HG02571 (cell line): Measurements from ENCODE around the gene NIPAL1.

Source experiments
- ATAC-seq: cut with Tn5 transposase; IDR thresholded peaks from one replicate; pipeline ENCODE4 v1.9.1; 2021; ENCODE audit warnings: mild to moderate bottlenecking, moderate library complexity; ENCODE audit not compliant: unreplicated experiment

NIPAL1 gene

DNA sequence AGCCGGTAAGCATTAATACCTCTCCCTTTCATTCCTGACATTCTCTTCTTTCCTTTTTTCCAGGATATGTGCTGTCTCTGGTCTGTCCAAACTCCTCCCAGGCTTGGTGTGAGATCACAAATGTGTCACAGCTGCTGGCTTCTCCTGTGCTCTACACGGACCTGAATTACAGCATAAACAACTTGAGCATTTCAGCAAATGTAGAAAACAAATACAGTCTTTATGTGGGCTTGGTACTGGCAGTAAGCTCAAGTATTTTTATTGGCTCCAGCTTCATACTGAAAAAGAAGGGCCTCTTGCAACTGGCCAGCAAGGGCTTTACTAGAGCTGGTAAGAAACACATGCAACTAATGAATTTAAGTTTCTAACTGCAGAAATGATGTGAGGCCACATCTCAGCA is 8.4 kb downstream of the NIPAL1 start:
- ATAC-seq: no peak

DNA sequence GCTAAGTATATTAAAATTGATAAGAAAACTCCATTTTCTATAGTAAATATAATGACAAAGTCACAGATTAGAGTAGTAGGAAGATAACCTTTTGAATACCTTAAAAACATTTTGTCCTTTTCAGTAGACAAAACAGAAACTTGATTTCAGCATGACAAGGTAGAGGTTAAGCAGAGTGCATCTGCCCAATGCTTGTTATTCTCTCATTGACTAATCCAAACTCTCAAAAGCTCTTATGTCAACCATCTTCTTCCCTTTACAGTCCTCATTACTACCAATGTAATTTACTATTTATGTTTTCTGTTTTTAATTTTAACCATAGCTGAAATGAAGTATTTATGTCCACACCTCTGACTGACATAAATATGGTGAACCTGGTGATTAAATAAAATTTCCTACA is 11.1 kb downstream of the NIPAL1 start:
- peak; percentile 68 for ATAC-seq

DNA sequence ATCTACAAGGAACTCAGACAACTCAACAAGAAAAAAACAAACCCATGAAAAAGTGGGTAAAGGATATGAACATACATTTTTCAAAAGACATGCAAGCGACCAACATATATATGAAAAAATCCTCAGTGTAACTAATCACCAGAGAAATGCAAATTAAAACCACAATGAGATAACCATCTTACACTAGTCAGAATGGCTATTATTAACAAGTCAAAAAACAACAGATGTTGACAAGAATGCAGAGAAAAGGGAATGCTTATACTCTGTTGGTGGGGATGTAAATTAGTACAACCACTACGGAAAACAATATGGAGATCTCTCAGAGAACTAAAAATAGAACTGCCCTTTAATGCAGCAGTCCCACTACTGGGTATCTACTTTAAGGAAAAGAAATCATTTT is 12.1 kb downstream of the NIPAL1 start:
- peak; percentile 50 for ATAC-seq

DNA sequence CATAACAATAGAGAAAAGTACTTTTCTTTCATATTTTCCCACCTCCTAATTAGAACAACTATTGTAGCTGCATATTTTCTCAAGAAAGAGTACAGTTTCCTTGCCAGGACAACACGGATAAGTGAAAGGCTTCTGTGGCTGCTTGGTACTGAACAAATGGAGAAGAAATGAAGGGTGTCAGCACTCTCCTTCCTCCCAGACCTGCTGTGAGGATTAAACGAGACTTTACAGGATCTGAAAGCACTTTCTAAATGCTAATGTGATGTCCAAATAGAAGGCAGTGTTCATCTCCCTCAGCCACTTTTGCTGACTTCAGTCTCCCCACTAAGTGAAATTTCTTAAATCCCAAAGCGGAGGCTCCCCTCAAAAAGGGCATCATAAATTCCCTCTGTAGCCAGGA is 13.9 kb downstream of the NIPAL1 start:
- ATAC-seq: no peak

DNA sequence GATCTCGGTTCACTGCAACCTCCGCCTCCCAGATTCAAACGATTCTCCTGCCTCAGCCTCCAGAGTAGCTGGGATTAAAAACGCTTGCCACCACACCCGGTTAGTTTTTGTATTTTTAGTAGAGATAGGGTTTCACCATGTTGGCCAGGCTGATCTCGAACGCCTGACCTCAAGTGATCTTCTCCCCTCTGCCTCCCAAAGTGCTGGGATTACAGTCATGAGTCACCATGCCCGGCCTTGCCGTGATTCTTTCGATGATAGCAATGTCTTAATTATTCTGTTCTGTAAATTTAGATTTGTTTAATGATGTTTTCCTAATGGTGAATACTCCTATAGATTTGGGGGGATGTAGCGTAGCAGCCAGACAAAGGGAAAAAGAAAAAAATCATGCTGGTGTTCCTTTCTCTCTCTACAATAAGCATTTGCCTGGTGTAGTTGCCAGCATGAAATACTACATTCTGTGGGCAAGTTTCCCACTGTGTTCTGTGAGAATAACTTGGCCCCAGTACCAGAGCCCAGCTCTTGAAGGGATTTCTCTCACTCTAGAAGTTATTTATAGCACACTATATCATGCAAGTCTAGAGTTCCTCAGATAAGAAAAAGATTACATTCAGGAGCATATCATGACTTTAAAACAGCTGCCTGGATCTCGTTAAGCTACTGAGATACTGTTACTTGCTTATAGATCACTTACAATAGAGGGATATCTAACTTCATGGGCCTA is 15.4 kb downstream of the NIPAL1 start:
- ATAC-seq: no peak

DNA sequence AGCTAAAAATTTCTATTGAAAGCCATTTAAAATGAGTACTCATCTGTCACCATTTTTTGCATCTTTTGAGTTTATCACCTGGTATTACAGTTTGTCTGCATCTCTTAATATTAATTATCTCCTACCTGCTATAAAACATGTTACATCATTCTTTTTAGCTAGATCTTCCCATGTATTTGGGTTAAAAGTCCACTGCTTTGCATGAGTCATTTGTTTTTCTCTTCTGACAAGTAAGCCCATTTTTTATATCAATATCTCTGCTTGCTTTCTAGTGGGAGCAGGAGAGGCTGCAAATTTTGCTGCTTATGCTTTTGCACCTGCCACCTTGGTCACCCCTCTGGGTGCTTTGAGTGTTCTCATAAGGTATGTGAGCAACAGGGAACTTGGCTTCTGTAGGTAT is 16.1 kb downstream of the NIPAL1 start:
- ATAC-seq: no peak

DNA sequence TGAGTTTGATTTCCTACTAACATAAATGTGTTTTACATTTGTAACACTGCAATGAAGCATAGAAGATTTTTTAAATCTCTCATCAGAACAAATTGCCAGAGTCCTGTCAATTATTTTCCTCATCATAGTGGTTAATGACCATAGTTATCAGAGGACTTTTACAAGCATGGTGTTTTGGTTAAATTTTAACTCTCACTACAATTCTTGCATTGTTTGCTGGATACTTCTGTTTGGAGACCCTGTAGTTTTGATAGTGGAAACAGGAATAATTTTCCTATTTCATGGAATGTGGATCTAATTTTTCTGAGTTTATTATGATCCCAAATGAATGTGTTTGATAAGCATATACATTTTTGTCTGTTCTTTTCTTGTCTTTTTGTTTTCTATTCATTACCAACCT is 16.8 kb downstream of the NIPAL1 start:
- ATAC-seq: no peak

DNA sequence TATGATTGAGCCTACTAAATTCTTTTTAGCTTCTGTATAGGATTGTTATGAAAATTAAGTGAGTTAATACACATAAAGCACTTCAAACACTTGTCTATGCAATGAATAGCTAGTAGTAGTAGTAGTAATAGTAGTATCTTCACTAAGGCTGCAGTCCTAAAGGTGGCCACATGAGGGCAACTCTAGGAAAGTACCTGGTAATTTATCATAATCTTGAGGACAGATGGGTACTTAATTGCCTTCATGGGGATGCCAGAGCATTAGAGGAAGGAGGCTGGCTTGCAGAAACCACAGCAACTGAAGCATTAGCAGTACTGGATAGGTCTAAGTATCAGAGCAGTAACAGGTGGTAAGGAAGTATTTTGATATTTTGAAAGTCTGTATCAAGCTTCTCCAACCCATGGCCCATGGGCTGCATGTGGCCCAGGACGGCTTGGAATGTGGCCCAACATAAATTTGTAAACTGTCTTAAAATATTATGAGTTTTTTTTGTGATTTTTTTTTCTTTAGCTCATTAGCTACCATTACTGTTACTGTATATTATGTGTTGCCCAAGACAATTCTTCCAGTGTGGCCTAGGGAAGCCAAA is 17.3 kb downstream of the NIPAL1 start:
- no peak for ATAC-seq

DNA sequence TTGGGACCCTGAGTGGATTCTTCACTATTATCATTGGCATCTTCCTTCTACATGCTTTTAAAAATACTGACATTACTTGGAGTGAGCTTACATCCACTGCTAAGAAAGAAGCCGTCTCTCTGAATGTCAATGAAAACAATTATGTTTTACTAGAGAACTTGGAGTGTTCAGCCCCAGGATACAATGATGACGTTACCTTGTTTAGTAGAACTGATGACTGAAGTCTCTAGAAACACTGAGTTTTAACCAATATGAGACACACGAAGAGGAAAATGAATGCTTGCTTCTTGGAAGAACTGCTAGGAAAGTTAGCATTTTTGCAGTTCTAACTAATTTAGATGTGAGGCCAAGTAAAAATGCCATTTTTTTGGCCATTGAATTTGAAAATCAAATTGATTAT is 19.4 kb downstream of the NIPAL1 start:
- ATAC-seq: no peak

DNA sequence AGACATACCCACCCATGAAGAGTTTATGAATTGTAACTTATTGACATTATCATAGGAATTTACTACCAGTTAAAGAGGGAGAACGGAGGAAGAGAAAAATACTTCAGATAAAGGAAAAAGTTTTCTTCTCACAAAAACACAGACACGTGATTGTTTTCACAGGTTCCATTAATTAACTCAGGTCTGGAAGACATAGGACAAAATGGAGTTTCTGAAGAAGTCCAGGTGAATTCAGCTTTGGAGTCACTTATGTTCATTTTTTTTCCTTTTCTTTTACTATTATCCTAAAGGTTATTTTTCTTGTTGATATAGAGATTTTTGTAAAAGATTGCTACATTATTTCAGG is 20.5 kb downstream of the NIPAL1 start:
- no peak for ATAC-seq

DNA sequence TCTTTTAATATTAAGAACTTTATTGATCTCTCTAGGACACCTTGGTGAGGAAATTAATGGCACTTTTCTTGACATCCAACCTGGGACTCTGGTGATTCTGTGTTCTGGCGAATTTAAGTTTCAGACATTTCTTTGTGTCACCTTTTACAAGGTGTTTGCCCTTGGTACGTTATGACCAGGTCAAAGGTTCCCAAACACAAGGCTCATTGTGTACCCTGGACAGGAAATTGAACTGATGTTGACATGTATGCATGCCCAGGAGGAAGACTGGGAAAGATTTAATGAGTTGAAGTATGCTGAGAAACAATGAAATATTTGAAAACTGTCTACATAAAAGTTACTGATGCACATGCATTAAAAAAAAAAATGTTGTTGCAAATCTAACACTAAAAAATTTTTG is 22.1 kb downstream of the NIPAL1 start:
- no peak for ATAC-seq

DNA sequence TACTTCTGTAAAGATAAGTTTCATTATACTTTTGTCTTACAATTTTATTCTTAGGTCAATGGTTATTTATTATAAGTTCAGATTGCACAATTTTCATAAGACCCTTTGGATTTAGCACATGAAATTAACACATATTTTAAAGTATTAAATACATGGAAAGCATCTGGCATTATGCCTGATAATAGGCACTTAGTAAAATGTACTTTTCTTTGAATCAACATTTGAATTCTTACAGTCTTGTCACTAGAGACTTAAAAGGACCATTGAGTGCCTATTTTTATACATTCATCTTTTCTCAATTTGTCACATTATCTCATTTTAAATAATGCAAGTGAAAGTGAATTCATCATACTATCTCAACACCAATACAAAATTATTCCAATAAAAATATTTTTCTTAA is 23.0 kb downstream of the NIPAL1 start:
- no peak for ATAC-seq

DNA sequence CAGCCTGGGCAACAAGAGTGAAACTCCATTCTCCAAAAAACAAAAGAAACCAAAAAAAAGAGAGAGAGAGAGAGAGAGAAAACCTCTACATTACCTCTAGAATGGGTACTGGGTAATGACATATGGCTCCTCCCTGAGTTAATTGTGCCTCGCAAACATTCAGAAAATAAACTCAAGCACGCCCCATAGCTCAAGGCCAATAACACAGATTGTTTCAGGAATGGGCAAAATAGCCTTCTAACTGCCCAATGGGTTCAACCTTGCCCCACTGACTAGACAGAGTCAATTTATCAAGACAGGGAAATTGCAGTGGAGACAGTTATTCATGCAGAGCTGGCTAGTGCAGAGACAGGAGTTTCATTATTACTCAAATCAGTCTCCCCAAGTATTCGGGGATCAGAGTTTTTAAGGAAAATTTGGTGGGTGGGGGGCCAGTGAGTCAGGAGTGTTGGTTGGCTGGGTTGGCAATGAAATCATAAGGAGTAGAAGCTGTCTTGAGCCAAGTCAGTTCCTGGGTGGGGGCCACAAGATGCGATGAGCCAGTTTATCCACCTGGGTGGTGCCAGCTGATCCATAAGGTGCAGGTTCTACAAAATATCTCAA is 25.1 kb downstream of the NIPAL1 start:
- ATAC-seq: no peak

DNA sequence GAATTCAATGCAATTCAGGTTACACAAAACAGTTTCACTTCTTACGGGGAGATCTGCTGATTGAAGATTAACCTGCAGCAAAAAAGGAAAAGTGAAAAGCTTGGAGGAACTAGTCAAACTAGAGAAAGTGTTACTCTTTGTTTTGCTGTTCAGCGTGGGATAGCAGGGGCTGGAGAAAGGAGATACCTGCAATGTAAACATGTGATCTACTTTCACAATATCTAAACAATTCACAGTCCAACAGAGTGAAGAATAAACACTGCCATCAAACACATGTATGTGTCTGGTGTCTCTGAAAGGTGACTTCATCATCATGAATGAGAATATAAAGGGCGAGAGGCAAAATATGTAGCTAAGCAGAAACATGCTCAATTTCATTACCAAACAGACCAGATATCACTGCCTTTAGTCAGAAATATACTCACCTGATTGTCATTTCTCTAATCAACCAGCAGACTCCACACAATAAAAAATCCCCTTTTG is 26.4 kb downstream of the NIPAL1 start:
- ATAC-seq: no peak

DNA sequence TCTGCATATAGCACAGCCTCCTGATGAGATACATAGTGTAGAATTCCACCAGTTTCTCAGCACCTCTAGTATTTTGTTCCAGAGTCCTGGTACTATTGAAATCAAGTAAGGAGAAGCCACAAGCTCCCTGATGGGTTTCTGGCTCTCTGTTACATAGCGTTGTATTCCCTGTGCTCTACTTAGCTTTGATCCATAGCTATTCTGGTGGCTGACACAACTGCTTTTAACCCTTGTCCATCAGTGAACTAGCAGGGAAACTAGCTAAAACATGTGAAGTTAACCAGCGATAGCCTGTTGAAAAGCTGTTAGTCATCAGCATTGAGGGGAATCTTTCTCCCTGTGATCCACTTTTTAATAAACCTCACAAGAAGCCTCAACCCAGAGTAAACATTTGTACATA is 26.9 kb downstream of the NIPAL1 start:
- ATAC-seq: no peak

DNA sequence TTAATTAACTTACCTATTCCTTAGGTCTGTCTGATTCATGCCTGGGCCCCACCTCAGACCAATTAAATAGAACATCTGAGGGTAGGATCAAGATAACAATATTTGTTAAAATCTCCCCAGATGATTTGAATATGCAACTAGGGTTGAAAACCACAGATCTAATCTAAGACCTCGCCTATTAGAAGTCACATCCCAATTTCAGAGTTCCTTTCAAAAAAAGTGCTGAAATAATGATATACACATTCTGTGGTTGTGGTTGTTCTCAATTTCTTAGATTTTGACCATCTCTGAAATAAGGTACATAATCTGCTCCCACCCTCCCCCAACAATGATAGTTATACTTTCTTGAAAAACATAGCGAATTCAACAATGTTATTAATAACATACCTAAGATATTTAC is 27.7 kb downstream of the NIPAL1 start:
- ATAC-seq: no peak

DNA sequence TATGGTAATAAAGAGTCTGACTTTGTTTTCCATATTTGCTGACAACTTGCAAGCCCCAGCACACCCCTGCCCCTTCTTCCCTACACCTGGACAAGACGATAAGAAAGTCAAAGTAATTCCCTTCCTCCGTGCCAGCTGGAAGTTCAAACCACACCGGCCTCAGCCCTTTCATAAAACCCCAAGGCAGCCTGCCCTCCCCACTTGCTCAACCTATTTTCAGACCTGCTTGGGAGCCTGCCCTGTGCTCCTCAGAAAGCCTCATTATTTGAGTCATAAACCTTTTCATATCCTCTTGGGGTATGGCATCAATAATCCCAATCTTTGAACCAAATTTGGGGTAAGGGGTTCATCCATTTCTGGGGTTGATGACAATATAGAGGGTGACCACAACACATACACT is 29.5 kb downstream of the NIPAL1 start:
- ATAC-seq: no peak

DNA sequence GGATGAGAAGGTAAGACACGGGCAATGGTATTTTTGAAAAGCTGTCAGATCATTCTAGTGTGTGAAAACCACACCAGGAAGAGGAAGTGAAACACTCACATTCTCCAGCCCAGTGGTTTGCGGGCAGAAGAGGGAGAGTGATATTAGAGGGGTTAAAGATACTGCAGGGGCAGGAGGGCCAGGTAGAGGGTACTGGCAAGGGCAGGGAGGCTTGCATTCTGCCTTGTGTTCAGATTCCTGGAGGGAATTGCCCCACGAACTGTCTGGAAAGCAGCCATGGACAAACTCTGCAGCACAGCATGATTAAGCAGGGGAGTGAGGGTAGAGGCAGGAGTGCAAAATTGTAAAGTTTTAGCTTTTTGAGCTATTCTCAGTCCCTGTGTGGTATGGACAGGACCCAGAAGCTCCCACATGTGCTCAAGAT is 30.9 kb downstream of the NIPAL1 start:
- peak; percentile 98 for ATAC-seq

DNA sequence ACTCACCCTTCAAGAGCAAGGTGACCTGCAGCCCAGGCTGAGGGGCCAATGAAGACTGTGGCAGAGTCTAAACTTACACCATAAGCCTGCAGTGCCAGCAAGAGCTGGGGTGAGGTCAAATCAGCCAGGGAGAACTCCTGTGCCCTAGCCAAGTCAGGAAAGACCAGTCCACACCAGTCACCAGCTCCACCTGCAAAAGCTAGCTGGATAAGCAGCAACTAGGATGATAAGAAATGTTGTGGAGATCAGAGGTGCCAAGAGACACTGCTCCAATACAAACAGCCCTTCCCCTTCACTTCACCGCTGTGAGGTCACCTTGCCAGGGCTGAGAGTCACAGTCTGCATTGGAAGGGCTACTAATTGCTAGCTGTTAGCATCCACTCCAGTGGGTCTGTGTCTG is 31.3 kb downstream of the NIPAL1 start:
- peak; percentile 12 for ATAC-seq

DNA sequence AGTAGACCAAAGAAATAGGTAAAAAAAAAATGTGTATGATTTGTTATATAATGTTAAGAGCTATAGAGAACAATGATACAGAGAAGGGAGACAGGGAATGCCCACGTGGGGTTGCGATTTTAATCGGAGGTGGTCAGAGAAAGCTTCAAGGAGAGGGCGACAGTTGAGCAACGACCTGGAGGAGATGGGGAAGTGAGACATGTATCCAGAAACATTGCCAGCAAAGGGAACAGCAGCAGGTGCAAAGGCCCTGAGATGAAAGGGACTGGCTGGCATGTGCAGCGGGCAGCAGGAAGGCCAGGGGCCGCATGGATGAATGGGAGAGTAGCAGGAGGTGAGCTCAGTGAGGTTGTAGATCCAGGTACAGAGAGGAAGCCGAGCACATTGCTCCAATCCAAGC is 32.9 kb downstream of the NIPAL1 start:
- no peak for ATAC-seq

DNA sequence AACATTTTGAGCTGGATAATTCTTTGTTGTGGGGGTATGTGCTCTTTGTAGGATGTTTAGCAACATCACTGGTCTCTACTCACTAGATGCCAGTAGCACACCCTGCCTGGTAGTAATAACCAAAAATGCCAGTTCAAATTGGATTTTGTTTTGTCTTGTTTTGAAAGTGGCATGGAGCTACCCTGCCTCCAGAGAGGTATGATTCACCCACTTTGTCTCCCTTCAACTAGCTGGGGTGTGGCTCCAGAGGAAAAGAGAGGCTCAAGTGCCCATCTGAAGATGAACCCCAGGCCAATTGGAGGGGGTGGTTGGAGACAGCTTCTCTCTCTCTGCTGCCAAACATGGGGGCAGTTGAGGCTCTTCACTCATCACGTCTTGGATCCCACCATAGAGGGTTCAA is 34.5 kb downstream of the NIPAL1 start:
- no peak for ATAC-seq
